ENCODE data around the gene CAMK2B.

Gene CAMK2B

DNA sequence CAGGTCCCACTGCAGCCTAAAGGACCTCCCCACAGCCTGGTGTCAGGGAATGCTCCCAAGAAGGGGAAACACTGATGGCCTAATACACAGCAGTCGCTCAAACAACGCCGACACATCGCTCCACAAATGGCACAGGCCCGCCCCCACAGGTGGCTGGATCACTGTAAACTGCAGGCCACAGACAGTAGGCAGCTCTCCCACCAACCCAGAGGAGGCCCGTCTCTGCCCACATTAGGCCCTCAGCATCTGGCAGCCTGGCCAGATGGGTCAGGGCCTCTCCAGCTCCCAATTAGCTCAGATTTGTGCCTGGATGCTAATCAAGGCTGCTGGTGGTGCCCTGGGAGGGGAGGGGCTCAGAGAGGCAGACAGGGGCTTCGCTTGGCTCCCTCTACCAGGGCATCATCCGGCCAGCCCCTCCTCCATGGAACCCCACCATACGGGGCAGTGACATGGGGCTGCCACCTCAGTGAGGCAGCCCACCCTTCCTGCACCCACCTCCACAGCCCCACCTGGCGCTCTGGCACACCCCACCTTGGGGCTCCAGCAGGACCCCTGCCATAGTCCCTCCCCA is 42.7 kb downstream of the CAMK2B start:
- Histone ChIP-seq H3K4me3 (ENCODE audit: low read depth in 1 of 2, low read length in 2 of 2) (no peak overlapping the region), H3K36me3 (ENCODE audit: insufficient read depth, low read length) (no peaks in the 10 kb centered on the region), H3K79me2 (ENCODE audit: insufficient read depth, low read length) (no peaks in the 10 kb centered on the region), H2AFZ (ENCODE audit: low read depth, low read length) (no peak overlapping the region), H3K9me3 (ENCODE audit: insufficient read depth, low read length, severe bottlenecking) (no peaks in the 10 kb centered on the region), H3K9ac (ENCODE audit: low read depth, low read length) (no peak overlapping the region), H3K4me1 (ENCODE audit: insufficient read depth, low read length) (no peaks in the 10 kb centered on the region), H3K27ac (ENCODE audit: low read length) (no peak overlapping the region), H3K27me3 (ENCODE audit: insufficient read depth, low read length, poor library complexity) (no peaks in the 10 kb centered on the region), H4K20me1 (ENCODE audit: insufficient read depth, low read length) (no peaks in the 10 kb centered on the region), H3K4me2 (ENCODE audit: insufficient read depth, low read length) (no peak overlapping the region)
- TF ChIP-seq, protein P1, sequence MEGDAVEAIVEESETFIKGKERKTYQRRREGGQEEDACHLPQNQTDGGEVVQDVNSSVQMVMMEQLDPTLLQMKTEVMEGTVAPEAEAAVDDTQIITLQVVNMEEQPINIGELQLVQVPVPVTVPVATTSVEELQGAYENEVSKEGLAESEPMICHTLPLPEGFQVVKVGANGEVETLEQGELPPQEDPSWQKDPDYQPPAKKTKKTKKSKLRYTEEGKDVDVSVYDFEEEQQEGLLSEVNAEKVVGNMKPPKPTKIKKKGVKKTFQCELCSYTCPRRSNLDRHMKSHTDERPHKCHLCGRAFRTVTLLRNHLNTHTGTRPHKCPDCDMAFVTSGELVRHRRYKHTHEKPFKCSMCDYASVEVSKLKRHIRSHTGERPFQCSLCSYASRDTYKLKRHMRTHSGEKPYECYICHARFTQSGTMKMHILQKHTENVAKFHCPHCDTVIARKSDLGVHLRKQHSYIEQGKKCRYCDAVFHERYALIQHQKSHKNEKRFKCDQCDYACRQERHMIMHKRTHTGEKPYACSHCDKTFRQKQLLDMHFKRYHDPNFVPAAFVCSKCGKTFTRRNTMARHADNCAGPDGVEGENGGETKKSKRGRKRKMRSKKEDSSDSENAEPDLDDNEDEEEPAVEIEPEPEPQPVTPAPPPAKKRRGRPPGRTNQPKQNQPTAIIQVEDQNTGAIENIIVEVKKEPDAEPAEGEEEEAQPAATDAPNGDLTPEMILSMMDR (IDR thresholded peaks at IDR 0.05; ENCODE audit: borderline replicate concordance, extremely low read depth, low read length, poor library complexity, severe bottlenecking), result no peak
- no peak for TF ChIP-seq EZH2 (IDR thresholded peaks at IDR 0.05; ENCODE audit: borderline replicate concordance, low read depth, low read length, severe bottlenecking)
- DNase-seq, result no peak
- no peak for ATAC-seq (ENCODE audit: insufficient read depth, low read depth)

DNA sequence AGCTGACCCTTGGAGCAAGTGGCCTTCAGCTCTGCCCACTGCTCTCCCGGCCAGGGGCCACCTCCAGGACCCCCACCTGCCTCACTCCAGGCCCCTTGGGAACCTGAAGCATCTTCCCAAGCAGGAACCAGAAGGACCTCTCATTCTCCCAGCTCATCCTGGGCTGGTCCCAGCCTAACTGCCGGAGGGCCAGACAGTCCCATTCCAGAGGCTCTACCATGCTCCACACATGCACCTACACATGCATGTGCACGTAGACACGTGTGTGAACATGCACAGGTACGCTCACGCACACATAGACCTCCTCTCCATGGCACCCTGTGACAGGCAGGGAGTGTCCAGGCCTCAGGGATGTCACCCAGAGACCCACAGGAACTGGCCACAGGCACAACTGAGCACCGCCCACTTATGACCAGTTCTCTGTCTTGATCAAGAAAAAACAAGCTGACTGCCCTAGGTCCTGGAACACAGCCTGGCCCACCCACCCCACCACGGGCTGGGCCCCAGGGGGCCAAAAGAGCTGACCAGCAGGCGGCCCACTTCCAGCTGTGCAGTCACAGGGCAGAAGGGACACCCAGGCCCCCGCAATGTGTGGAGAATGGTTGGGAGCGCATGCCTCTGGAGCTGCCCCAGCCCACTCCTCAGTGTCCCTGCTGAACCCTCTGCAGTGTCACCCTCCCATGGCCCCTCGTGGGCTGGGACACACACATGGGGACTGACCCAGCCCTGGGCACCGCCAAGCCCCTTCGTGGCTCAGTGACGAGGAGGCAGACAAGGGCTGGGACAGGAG is 43.4 kb downstream of the CAMK2B start:
- Histone ChIP-seq H2AFZ (ENCODE audit: low read depth, low read length) (no peak overlapping the region), H3K9me3 (ENCODE audit: insufficient read depth, low read length, severe bottlenecking) (no peaks in the 10 kb centered on the region), H3K27ac (ENCODE audit: low read length) (no peak overlapping the region), H3K36me3 (ENCODE audit: insufficient read depth, low read length) (no peaks in the 10 kb centered on the region), H3K4me1 (ENCODE audit: insufficient read depth, low read length) (no peaks in the 10 kb centered on the region), H4K20me1 (ENCODE audit: insufficient read depth, low read length) (no peaks in the 10 kb centered on the region), H3K4me3 (ENCODE audit: low read depth in 1 of 2, low read length in 2 of 2) (no peak overlapping the region), H3K9ac (ENCODE audit: low read depth, low read length) (no peak overlapping the region), H3K4me2 (ENCODE audit: insufficient read depth, low read length) (no peak overlapping the region), H3K27me3 (ENCODE audit: insufficient read depth, low read length, poor library complexity) (no peaks in the 10 kb centered on the region), H3K79me2 (ENCODE audit: insufficient read depth, low read length) (no peaks in the 10 kb centered on the region)
- no peak for TF ChIP-seq EZH2 (IDR thresholded peaks at IDR 0.05; ENCODE audit: borderline replicate concordance, low read depth, low read length, severe bottlenecking)
- TF ChIP-seq, protein P1 (IDR thresholded peaks at IDR 0.05; ENCODE audit: borderline replicate concordance, extremely low read depth, low read length, poor library complexity, severe bottlenecking), result no peak
- ATAC-seq (ENCODE audit: insufficient read depth, low read depth), result no peak
- no peak for DNase-seq

DNA sequence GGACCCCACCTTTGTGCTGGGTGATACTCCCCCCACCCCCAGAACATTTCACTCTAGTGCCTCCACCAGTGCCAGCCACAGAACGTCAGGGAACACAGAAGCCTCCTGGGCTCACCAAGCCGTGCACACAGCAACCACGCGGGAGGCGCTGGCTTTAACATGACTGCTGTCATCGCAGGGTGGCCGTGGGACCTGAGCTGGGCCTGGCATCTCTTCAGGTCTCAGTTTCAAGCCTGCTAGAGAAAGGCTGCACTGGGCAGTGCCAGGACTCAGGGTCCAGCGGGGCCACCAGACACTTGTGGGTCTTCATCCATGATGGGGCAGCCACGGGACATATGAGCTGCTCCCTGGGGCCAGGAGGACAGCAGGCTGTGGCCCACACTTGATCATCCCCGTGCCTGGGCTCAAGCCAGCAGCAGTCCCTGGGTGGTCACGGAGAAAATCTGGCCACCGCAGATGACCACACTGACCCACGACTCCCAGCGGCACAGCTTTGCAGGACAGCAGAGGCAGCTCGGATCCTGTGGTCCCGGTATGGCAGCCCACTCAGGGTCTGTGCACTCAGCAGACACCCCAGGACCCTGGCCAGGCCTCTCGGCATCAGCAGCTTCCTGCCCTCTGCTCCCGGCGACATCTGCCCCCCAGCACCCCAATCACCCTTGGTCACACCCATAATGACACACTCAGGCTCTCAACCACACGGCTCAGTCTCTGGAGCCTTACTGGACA is 44.2 kb downstream of the CAMK2B start:
- Histone ChIP-seq H3K9ac (ENCODE audit: low read depth, low read length) (no peak overlapping the region), H3K36me3 (ENCODE audit: insufficient read depth, low read length) (no peaks in the 10 kb centered on the region), H4K20me1 (ENCODE audit: insufficient read depth, low read length) (no peaks in the 10 kb centered on the region), H3K4me1 (ENCODE audit: insufficient read depth, low read length) (no peaks in the 10 kb centered on the region), H3K9me3 (ENCODE audit: insufficient read depth, low read length, severe bottlenecking) (no peaks in the 10 kb centered on the region), H3K27me3 (ENCODE audit: insufficient read depth, low read length, poor library complexity) (no peaks in the 10 kb centered on the region), H2AFZ (ENCODE audit: low read depth, low read length) (no peak overlapping the region), H3K79me2 (ENCODE audit: insufficient read depth, low read length) (no peaks in the 10 kb centered on the region), H3K27ac (ENCODE audit: low read length) (no peak overlapping the region), H3K4me2 (ENCODE audit: insufficient read depth, low read length) (no peak overlapping the region), H3K4me3 (ENCODE audit: low read depth in 1 of 2, low read length in 2 of 2) (no peak overlapping the region)
- ATAC-seq (ENCODE audit: insufficient read depth, low read depth) (no peak), DNase-seq (no peak)
- TF ChIP-seq, protein P1 (IDR thresholded peaks at IDR 0.05; ENCODE audit: borderline replicate concordance, extremely low read depth, low read length, poor library complexity, severe bottlenecking), result no peak
- no peak for TF ChIP-seq EZH2 (IDR thresholded peaks at IDR 0.05; ENCODE audit: borderline replicate concordance, low read depth, low read length, severe bottlenecking)
